HG03575 (cell line): Measurements from ENCODE around the gene CDK1.

Experiments used
- ATAC-seq: cut with Tn5 transposase; IDR thresholded peaks from one replicate; pipeline ENCODE4 v1.9.1; 2021; ENCODE audit not compliant: unreplicated experiment, insufficient number of reproducible peaks, low FRiP score; ENCODE audit errors: extremely low read depth

The CDK1 gene

GRCh38 chr10:60767424-60767823, 10.9 kb upstream of the CDK1 start:
- no peak for ATAC-seq

DNA sequence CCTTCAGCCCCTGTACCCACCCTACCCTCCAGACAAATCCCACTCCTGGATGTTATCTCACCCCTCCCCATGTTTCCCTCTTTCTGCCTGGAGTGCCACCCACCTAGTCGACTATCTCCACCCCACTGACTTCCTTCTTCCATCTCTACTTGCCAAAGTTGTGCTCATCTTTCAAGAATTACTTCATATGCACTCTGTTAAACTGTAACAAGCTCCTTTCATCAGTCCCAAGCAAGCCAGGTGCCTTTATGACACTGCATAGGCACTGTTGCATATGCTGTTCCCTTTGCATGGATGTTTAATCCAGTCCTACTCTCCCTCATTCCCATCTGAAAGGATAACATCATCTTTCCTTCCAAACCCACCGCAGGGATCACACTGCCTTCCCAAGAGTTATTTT, 8.9 kb upstream of the CDK1 start:
- no peak for ATAC-seq

GRCh38 chr10:60777696-60778213, 523 bp upstream of the CDK1 start:
- no peak for ATAC-seq

DNA sequence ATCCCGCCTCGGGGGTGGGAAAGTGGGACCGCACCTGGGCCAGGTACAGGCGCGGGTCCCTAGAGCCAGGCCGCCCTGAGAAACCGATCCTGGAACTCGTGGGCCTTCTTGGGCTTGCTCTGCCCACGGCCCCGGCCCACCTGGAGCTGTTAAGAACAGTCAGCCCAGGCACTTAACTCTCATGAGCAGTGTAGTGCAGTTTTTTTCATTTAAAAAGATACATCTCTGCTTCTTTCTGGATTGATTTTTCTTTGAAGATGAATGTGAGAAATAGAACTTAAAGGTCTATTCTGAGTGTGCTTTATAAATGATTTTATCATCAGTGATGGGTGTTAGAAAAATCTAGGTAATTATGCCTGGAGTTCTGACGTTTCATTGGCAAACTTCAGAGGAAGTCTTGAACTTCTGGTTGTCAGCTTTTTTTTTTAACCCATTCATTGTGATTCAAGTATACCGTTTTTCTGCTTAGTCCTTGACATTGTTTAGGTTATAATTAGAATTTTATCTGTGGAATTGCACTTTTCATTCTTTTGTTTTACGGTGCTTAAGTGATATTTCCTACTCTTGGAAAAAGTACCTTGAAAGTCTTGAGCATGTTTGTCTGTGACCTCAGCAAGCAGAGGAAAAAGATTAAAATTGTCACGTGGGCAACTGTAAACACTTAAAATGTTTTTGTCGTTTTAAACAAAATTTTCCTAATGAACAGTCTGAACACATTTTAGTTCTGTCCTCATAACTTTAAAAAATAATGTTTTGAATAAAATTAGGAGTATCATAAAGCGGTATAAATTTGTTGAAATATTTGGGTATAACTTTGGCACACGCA, 906 bp downstream of the CDK1 start:
- ATAC-seq: no peak

DNA sequence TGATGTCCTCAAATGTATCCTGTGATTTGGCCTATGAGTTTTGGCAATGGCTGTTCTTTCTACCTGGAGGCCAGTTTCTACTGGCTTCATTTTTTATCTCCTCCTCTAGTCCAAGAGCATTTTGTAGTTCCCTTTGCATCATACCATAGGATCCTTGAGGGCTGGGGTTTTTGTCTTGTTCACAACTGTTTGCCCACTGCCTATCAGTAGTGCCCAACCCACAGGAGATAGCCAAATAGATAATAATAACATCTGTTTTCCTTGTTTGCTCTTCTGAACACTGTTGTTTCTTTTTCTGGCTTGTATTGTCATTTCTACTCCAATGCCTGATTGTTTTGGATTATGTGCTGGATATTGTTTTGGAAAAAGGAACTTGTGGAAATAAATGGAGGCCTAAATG, 3.4 kb downstream of the CDK1 start:
- ATAC-seq: no peak

- no peak for ATAC-seq
Observed at GRCh38 chr10:60784641-60785040, 6.4 kb downstream of the CDK1 start.

GRCh38 chr10:60788544-60788943, 10.3 kb downstream of the CDK1 start:
- ATAC-seq: no peak

- ATAC-seq: no peak
Observed at GRCh38 chr10:60789340-60789739, 11.1 kb downstream of the CDK1 start.

GRCh38 chr10:60794953-60795352, 16.7 kb downstream of the CDK1 start:
- ATAC-seq: no peak

DNA sequence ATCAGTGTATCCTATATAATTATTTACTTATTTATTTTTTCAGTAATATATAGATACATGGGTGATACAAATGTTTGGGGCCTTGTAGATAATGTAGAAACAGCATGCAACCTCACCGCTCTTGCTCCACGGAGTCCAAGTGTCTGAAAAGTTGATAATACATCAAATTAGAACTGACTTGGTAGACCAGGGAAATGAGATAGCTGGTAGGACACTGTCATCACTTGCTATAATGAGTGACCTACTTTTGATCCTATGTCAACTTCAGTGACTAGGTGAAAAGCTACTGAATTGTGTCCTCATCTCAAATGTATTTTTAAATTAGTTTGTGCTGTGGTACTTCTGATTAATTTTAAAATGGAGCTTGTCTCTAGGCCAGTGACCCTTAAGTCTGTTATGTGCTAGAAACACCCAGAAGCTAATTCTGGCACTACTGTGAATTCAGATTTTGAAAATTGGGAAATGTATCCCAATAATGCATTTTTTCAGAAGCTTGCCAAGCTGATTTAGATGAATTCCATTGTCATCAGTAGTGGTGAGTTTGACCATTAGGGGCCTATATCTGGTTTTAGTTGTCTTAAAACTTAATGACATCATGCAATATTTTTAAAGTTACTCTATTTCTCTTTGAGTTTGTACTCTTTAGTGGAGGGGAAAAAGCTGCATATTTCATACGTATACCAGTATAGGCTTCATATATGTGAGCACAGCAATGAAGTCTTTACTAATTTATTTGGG, 17.4 kb downstream of the CDK1 start:
- ATAC-seq: no peak

DNA sequence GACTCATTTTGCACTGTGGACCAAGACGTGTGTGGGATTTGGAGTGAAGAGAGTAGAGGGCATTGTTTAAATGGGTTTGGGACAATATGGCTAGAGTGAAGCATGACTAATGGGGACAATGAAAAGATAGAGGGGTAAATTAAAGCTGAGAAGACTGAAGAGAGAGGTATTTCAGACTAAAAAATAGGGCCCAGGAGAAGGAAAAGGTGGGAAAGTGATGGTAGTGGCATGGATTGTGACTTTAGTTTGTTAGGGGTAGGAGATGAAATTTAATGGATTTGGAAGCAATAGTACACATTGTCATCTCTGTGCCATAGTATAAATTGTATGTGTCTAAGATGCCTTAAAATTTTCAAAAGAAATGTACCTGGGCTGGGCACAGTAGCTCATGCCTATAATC, 18.2 kb downstream of the CDK1 start:
- no peak for ATAC-seq

DNA sequence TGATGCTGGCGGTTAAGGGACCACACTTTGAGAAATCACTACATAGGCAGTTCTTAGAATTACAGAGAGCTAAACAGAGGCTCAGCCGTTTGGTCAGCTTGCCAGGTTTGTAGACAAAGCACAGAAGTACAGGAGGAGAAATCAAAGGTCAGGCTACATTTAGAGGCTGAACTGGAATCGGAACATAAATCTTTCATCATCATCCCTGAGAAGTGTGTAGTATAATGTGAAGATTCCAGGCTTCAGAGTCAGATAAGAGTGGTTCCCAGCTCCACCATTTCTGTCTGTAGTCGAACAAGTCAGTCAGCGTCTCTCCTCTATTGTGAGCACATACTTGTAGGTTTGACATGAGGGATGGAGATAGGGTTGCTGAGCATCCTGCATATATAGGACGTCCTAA, 18.9 kb downstream of the CDK1 start:
- no peak for ATAC-seq

DNA sequence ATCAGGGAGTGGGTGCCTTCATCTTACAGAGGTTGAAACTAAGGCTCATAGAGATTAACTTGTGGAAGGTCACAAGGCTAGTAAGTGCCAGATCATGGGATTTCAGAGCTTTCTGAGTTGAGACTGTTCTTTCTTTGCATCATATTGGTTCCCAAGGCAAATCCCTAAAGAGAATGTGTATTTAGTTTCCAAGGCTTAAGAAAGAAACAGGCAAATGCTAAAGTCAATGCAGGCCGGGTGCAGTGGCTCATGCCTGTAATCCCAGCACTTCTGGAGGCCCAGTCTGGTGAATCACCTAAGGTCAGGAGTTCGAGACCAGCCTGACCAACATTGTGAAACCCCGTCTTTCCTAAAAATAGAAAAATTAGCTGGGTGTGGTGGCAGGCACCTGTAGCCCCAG, 19.8 kb downstream of the CDK1 start:
- no peak for ATAC-seq

DNA sequence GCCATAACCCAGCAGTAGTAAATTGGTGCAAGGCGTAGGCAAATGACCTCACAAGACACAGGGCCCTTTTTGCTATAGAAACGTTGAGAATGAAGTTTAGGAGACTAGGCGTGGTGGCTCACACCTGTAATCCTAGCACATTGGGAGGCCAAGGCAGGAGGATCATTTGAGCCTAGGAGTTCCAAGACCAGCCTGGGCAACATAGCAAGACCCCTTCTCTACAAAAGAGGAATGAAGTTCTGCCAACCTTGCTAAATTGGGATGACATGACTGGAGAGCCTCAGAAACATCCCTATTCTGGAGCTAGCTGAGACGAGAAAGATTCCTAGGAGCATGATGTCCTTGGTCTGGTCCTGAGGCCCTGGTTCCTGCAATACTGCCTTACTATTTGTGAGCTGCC, 20.6 kb downstream of the CDK1 start:
- no peak for ATAC-seq

- ATAC-seq: no peak
Observed at GRCh38 chr10:60799971-60800650, 21.8 kb downstream of the CDK1 start.

DNA sequence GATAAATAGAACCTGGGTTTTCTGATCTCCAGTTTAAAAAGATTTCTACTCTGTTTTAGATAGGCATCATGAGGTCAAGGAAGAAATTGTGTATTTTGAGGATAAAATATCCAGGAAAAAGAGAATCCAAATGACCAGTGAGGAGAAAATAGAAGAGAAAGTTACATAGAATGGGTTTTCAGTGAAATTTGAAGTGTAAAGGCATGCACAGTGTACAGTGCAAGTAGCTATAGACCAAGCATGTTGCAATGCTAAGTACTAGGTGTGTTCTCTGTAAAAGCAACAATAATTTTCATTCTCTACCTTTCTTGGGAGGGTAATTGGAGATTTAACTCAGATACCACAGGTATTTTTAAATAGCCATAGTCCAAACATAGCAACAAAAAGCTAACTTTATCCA, 22.6 kb downstream of the CDK1 start:
- ATAC-seq: no peak

GRCh38 chr10:60801522-60801921, 23.2 kb downstream of the CDK1 start:
- ATAC-seq: no peak

GRCh38 chr10:60803433-60803832, 25.2 kb downstream of the CDK1 start:
- ATAC-seq: no peak

DNA sequence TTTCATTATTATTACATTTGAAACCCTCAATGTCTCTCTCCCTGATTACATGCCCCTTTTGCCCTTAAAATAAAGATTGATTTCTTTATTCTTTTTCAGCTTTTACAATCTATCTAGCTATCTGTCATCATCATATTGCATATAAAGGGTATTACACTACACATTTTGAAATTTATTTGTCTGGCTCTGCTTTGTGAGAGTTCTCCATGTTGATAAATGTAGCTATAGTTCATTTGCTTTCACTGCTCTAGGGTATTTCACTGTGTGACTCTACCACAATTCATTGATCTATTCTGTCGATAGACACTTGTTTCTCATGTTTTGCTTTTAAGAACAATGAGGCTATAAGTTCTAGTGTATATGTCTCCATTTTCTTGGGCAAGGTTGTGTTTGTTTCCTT, 25.6 kb downstream of the CDK1 start:
- ATAC-seq: no peak

DNA sequence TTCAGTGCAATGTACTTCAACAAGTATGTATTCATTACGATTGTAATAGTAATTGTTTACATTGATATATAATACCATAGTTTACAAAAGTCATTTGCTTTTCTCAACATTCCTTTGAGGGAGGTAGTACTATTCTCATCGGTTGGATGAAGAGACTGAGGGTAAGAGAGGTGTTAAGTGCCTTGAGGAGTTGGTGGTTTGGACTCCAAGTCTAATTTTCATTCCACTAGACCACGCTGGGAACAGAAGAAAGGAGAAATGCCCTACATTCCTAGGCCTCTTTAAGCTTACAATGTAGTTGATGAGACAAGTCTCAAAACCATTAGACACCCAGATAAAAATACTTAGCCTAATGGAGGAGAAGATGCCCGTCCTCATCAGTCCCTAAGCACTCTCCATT, 28.6 kb downstream of the CDK1 start:
- no peak for ATAC-seq
